ENCODE measurements around the gene PLCB1. TPM values are rescaled to one million over a fixed set of nuclear protein-coding genes. Genes with fewer than 3 reads are reported as not detected.
"Not testable (repeated sequence)": the region's sequence is repeated elsewhere in the genome, so short reads cannot be mapped to it uniquely, and the experiment has no call there.

Gene PLCB1
- polyA plus RNA-seq, 1 donor = 39.2 TPM

- DNase-seq = no peak
These were observed 23.7 kb downstream of the PLCB1 start for GRCh38 chr20:8155812-8156211.

- no peak for DNase-seq
These were observed 24.4 kb downstream of the PLCB1 start for GRCh38 chr20:8156235-8157079.

GRCh38 chr20:8159217-8159616, 27.2 kb downstream of the PLCB1 start:
- DNase-seq = not testable (repeated sequence)

- DNase-seq = no peak
These were observed 29.4 kb downstream of the PLCB1 start for GRCh38 chr20:8161264-8162071.

- DNase-seq = no peak
These were observed 30.5 kb downstream of the PLCB1 start for GRCh38 chr20:8162610-8163009.

GRCh38 chr20:8163543-8163942, 31.5 kb downstream of the PLCB1 start:
- no peak for DNase-seq

GRCh38 chr20:8166730-8167129, 34.7 kb downstream of the PLCB1 start:
- no peak for DNase-seq

GRCh38 chr20:8168785-8169288, 36.8 kb downstream of the PLCB1 start:
- DNase-seq = no peak

- DNase-seq = no peak
These were observed 38.9 kb downstream of the PLCB1 start for GRCh38 chr20:8170921-8171320.

- no peak for DNase-seq
These were observed 40.1 kb downstream of the PLCB1 start for GRCh38 chr20:8172191-8172590.

GRCh38 chr20:8175741-8176675, 43.9 kb downstream of the PLCB1 start:
- DNase-seq = no peak

- DNase-seq = no peak
These were observed 51.5 kb downstream of the PLCB1 start for GRCh38 chr20:8183526-8183925.

GRCh38 chr20:8187740-8188139, 55.7 kb downstream of the PLCB1 start:
- DNase-seq = no peak

- DNase-seq = no peak
These were observed 58.2 kb downstream of the PLCB1 start for GRCh38 chr20:8190043-8190880.

- DNase-seq = no peak
These were observed 62.7 kb downstream of the PLCB1 start for GRCh38 chr20:8194721-8195120.

GRCh38 chr20:8196096-8196495, 64.0 kb downstream of the PLCB1 start:
- DNase-seq = no peak

- no peak for DNase-seq
These were observed 68.2 kb downstream of the PLCB1 start for GRCh38 chr20:8200220-8200619.

GRCh38 chr20:8203366-8203765, 71.3 kb downstream of the PLCB1 start:
- DNase-seq = no peak

- DNase-seq = no peak
These were observed 73.9 kb downstream of the PLCB1 start for GRCh38 chr20:8205996-8206395.

GRCh38 chr20:8208226-8208625, 76.2 kb downstream of the PLCB1 start:
- DNase-seq = no peak

- DNase-seq = no peak
These were observed 77.0 kb downstream of the PLCB1 start for GRCh38 chr20:8209061-8209460.

Data from left kidney (tissue), 2 donors.